GM18505 (cell line): ENCODE results near the gene CLPX.

Experiments used
- ATAC-seq: cut with Tn5 transposase; IDR thresholded peaks from one replicate; pipeline ENCODE4 v1.9.1; 2021; ENCODE audit not compliant: unreplicated experiment
- POLR2A ChIP-seq: IDR thresholded peaks from 4 replicates; pipeline ENCODE4 v1.6.1; 2011; ENCODE audit warnings: borderline replicate concordance; ENCODE audit not compliant: insufficient read depth, insufficient read length; ENCODE audit errors: extremely low read depth

CLPX gene

GRCh38 chr15:65211482-65211982, 26.4 kb upstream of the CLPX start:
- ATAC-seq = no peak
- no peak for TF ChIP-seq POLR2A

- TF ChIP-seq POLR2A = no peak
- ATAC-seq = no peak
Observed at GRCh38 chr15:65210770-65211481, 25.8 kb upstream of the CLPX start, which contains the start of gene CILP. CILP (minus strand) TSS chr15:65211473; CDS start chr15:65209755, 1,718 bp downstream.

DNA sequence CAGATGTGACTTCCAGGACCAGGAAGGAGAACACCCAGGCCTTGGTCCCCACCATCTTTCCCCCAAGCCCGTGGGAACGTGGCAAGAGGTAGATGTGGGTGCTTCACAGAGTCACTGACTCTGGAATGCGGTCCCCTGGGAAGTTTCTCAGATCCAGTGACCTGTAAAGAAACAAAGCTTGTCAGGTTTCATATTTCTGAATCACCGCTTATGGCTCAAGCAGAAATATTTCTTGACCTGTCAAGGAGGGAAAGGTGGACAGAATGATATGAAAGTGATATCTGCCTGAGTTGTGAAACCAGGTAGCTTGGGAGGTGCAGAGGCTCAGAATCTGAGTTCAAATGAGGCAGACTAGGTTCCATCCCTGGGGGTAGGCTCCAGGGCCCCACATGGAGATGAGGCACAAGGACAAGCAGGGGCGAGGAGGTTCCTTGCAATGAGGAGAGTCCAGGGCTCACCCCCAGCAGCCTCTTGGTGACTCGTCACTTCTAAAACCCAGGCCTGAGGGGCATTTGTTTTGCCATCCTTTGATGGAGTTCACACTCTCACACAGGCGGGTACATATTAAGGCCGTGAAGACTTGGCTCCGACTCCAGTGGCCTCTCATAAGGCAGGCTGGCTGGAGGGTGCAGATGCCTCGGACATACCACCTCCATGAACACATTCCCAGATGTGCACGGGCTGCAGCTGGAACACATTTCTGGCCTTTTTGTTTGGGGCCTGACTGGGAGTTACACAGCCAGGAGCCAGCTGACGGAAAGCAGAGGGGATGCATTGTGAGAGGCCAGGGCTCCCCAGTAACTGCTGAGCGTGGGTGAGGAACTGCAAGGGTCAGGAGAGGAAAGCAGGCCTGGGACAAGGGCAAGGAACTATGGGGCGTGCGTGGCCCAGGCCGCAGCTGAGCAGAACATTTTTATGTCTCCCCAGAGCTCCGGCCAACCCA, 24.8 kb upstream of the CLPX start:
- no peak for TF ChIP-seq POLR2A
- ATAC-seq = no peak

GRCh38 chr15:65208647-65209046, 23.5 kb upstream of the CLPX start:
- TF ChIP-seq POLR2A = no peak
- ATAC-seq = no peak

- ATAC-seq = no peak
- TF ChIP-seq POLR2A = no peak
Observed at GRCh38 chr15:65207280-65207840, 22.2 kb upstream of the CLPX start.

- ATAC-seq = no peak
Observed at GRCh38 chr15:65206750-65207149, 21.6 kb upstream of the CLPX start.

DNA sequence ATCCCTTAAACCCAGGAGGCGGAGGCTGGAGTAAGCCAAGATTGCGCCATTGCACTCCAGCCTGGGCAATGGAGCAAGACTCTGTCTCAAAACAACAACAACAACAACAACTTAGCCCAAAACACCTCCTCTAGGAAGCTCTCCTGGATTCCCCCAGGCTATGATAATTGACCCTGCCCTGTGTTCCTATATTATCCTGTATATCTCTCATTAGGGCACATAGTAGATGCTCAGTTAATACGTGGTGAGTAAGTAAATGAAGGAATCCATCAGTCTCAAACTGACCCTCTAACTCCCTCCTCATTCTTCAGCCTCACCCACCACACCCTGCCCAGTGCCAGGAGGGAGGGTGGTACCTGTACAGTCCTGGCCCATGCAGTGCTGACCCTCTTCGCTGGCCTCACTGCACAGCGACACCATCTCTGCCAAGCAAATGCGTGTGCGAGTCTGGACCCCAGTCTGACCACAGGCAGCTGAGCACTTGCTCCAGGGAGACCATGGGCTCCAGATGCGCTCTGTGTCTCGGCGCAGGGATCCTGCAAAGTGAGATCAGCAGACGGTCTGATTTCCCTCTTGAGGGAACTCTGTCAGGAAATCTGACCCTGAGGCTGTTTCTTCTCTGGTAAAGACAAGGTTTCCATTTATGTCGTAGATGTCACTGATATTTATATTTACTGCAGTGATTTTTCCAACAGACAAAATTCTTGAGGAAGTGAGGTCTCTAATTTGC, 20.0 kb upstream of the CLPX start:
- TF ChIP-seq POLR2A = no peak
- ATAC-seq = no peak

More at GRCh38 chr15:65206750-65207149, 21.6 kb upstream of the CLPX start:
- no peak for TF ChIP-seq POLR2A

- TF ChIP-seq POLR2A = no peak
- ATAC-seq = no peak
Observed at GRCh38 chr15:65204236-65204930, 19.2 kb upstream of the CLPX start.

GRCh38 chr15:65201918-65202317, 16.8 kb upstream of the CLPX start:
- TF ChIP-seq POLR2A = no peak
- no peak for ATAC-seq

DNA sequence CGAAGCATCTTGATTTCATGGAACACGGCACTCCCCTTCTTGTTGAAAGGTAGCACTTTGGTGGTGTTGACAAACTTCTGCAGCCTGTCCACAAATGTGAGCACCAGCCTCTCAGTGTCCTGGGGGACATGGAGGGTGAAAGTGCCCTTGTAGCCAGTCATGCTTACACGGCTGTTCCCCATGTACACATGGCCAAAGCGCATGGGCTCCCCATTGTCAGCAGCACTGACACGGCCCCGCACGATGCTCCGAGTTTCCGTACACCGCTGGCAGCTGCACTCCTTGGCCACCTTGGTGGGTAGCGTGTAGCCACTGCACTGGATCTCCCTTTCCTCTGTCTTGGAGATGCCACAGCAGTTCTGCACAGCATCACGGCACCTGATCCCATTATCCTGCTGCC, 13.4 kb upstream of the CLPX start:
- ATAC-seq = no peak
- no peak for TF ChIP-seq POLR2A

- ATAC-seq = no peak
Observed at GRCh38 chr15:65197337-65197645, 12.1 kb upstream of the CLPX start.

GRCh38 chr15:65196637-65197336, 11.6 kb upstream of the CLPX start:
- TF ChIP-seq POLR2A = no peak
- ATAC-seq = no peak

More at GRCh38 chr15:65197337-65197645, 12.1 kb upstream of the CLPX start:
- TF ChIP-seq POLR2A = no peak
